HepG2 (cell line): ENCODE data around the gene KRTDAP. TPM values are rescaled to one million over a fixed set of nuclear protein-coding genes. Genes with fewer than 3 reads are reported as not detected.

Experiments used
- ARID4A ChIP-seq: sonication (generic); formaldehyde crosslinking; IDR thresholded peaks from 2 replicates; pipeline ENCODE4 v1.5.0; 2020; ENCODE audit warnings: mild to moderate bottlenecking, missing genetic modification reagents, borderline replicate concordance
- ETV5 ChIP-seq: IDR thresholded peaks from 2 replicates; pipeline ENCODE4 v1.6.1; 2018; ENCODE audit warnings: missing biosample characterization, missing genetic modification reagents, inconsistent platforms, borderline replicate concordance
- FIP1L1 ChIP-seq: fragments of 200-400 bp; formaldehyde crosslinking; IDR thresholded peaks from 2 replicates; pipeline ENCODE4 v1.6.1; 2018; ENCODE audit warnings: low read depth, mild to moderate bottlenecking, low read length, moderate library complexity, borderline replicate concordance; ENCODE audit not compliant: insufficient read depth
- FOXA3 ChIP-seq: IDR thresholded peaks from 2 replicates; pipeline ENCODE4 v1.6.1; 2016; ENCODE audit warnings: missing genetic modification reagents, missing compliant biosample characterization
- FOXO1 ChIP-seq: sonication (generic); formaldehyde crosslinking; IDR thresholded peaks from 2 replicates; pipeline ENCODE4 v1.4.0; 2020; ENCODE audit warnings: missing genetic modification reagents
- FOXP1 ChIP-seq, 2 experiments: fragments of 450-650 bp in 1 of 2; IDR thresholded peaks; 2 replicates each; pipeline ENCODE4 v1.6.1; 2017 to 2018; ENCODE audit warnings: antibody characterized with exemption in 1 of 2
- FOXP4 ChIP-seq: sonication (generic); formaldehyde crosslinking; IDR thresholded peaks from 2 replicates; pipeline ENCODE4 v1.4.0; 2020; ENCODE audit warnings: missing genetic modification reagents
- GABPB1 ChIP-seq: IDR thresholded peaks from 2 replicates; pipeline ENCODE4 v1.6.1; 2016; ENCODE audit warnings: mild to moderate bottlenecking, missing genetic modification reagents, moderate library complexity, missing compliant biosample characterization
- MYNN ChIP-seq: sonication (generic); formaldehyde crosslinking; IDR thresholded peaks from 2 replicates; pipeline ENCODE4 v1.4.0; 2020; ENCODE audit warnings: mild to moderate bottlenecking, low read depth, missing genetic modification reagents
- NR0B2 ChIP-seq: sonication (generic); formaldehyde crosslinking; IDR thresholded peaks from 2 replicates; pipeline ENCODE4 v1.4.0; 2020; ENCODE audit warnings: mild to moderate bottlenecking, missing genetic modification reagents
- RARA ChIP-seq: IDR thresholded peaks from 2 replicates; pipeline ENCODE4 v1.6.1; 2016; ENCODE audit warnings: missing genetic modification reagents, missing compliant biosample characterization
- RBM39 ChIP-seq: fragments of 200-400 bp; formaldehyde crosslinking; IDR thresholded peaks from one replicate; pipeline ENCODE4 v1.6.1; 2018; ENCODE audit warnings: antibody characterized with exemption, mild to moderate bottlenecking, low read depth, low read length; ENCODE audit not compliant: poor library complexity, severe bottlenecking
- RXRA ChIP-seq: sonication (generic); formaldehyde crosslinking; IDR thresholded peaks from 2 replicates; pipeline ENCODE4 v1.5.1; 2020; ENCODE audit warnings: missing genetic modification reagents
- SAP130 ChIP-seq: IDR thresholded peaks from 2 replicates; pipeline ENCODE4 v1.6.1; 2016; ENCODE audit warnings: low read depth
- THRA ChIP-seq: sonication (generic); formaldehyde crosslinking; IDR thresholded peaks from 2 replicates; pipeline ENCODE4 v1.4.0; 2020; ENCODE audit warnings: missing genetic modification reagents, borderline replicate concordance
- ZC3H13 ChIP-seq: sonication (generic); formaldehyde crosslinking; IDR thresholded peaks from 2 replicates; pipeline ENCODE4 v1.8.1; 2023; ENCODE audit warnings: mild to moderate bottlenecking, missing genetic modification reagents, moderate library complexity
- ZFX ChIP-seq: sonication (generic); formaldehyde crosslinking; IDR thresholded peaks from 2 replicates; pipeline ENCODE4 v1.4.0; 2020; ENCODE audit warnings: mild to moderate bottlenecking, low read depth, missing genetic modification reagents, moderate library complexity
- ZNF20 ChIP-seq: sonication (generic); formaldehyde crosslinking; IDR thresholded peaks from 2 replicates; pipeline ENCODE4 v1.4.0; 2020; ENCODE audit warnings: mild to moderate bottlenecking, moderate library complexity, missing genetic modification reagents
- ZNF232 ChIP-seq: sonication (generic); formaldehyde crosslinking; IDR thresholded peaks from 2 replicates; pipeline ENCODE4 v1.4.0; 2020; ENCODE audit warnings: missing genetic modification reagents, borderline replicate concordance
- ZNF577 ChIP-seq: sonication (generic); formaldehyde crosslinking; IDR thresholded peaks from 2 replicates; pipeline ENCODE4 v1.4.0; 2020; ENCODE audit warnings: mild to moderate bottlenecking, low read depth, missing genetic modification reagents, borderline replicate concordance
- ZNF75D ChIP-seq: sonication (generic); formaldehyde crosslinking; IDR thresholded peaks from 2 replicates; pipeline ENCODE4 v1.8.1; 2023; ENCODE audit warnings: missing genetic modification reagents, mild to moderate bottlenecking, borderline replicate concordance
- ZSCAN25 ChIP-seq: sonication (generic); formaldehyde crosslinking; IDR thresholded peaks from 2 replicates; pipeline ENCODE4 v1.8.0; 2022; ENCODE audit warnings: mild to moderate bottlenecking, missing genetic modification reagents
- polyA plus RNA-seq, 8 experiments: library from polyadenylated mRNA; depleted of rRNA in 3 of 8; stranded (reverse) in 7 of 8; unstranded in 1 of 8; fragments of >200 nt; fragmentation: Illumina TruSeq in 4 of 8; extraction: Trizol in 4 of 8; gene quantifications; 2 replicates each; pipeline versions ENCODE4 v1.2.1 to v1.2.3, GENCODE V29; 2011 to 2016; ENCODE audit warnings: low read depth in 4 of 8, missing spikeins in 1 of 8, mixed read lengths in 1 of 8; ENCODE audit not compliant: insufficient read depth in 1 of 8
- total RNA-seq, 5 experiments: library from RNA; depleted of rRNA; stranded (reverse); fragments of >200 nt; fragmentation: Illumina TruSeq; extraction: Trizol; gene quantifications; 2 replicates each; pipeline ENCODE4 v1.2.3, GENCODE V29; 2016; ENCODE audit warnings: low read depth in 1 of 5

Gene KRTDAP
- total and polyA plus RNA-seq, 2 of the 13 experiments (the other 11 are each of a cell fraction or from before 2014, with no cell fraction given), result 0.86 to 1.5 TPM

GRCh38 chr19:35514282-35514809, 24.1 kb upstream of the KRTDAP start (continued):
- TF ChIP-seq THRA (CRISPR knock-in tag) (0 out of 2 replicates have a peak, but pooled peaks have one; percentile 20), ARID4A (CRISPR knock-in tag) (no peak), ZFX (CRISPR knock-in tag) (0 out of 2 replicates have a peak, but pooled peaks have one; percentile 27), FOXP1 (IDR thresholded peaks at IDR 0.05) (no peak), FOXP1 (CRISPR knock-in tag; IDR thresholded peaks at IDR 0.05) (peak; percentile 40; the same call in 1 of the 2 replicates), RARA (0 out of 2 replicates have a peak, but pooled peaks have one; percentile 20), ZNF75D (CRISPR knock-in tag) (no peak), FOXP4 (peak; percentile 65), GABPB1 (CRISPR knock-in tag) (peak; percentile 43; the same call in 1 of the 2 replicates), ETV5 (CRISPR knock-in tag) (0 out of 2 replicates have a peak, but pooled peaks have one; percentile 19), FOXA3 (0 out of 2 replicates have a peak, but pooled peaks have one; percentile 17), MYNN (CRISPR knock-in tag) (no peak), ZNF20 (no peak), ZNF577 (CRISPR knock-in tag) (no peak), FIP1L1 (no peak), ZNF232 (CRISPR knock-in tag) (no peak), RBM39 (no peak), NR0B2 (0 out of 2 replicates have a peak, but pooled peaks have one; percentile 25), ZSCAN25 (CRISPR knock-in tag) (peak; percentile 96), RXRA (0 out of 2 replicates have a peak, but pooled peaks have one; percentile 18), ZC3H13 (no peak), SAP130 (CRISPR knock-in tag) (peak; percentile 26; the same call in 1 of the 2 replicates), FOXO1 (CRISPR knock-in tag) (0 out of 2 replicates have a peak, but pooled peaks have one; percentile 37)
